ENCODE measurements around the gene PIWIL1. TPM values are rescaled to one million over a fixed set of nuclear protein-coding genes. Genes with fewer than 3 reads are reported as not detected.

Gene PIWIL1
- total and polyA plus RNA-seq, 2 experiments from 2014 or later, result not detected

GRCh38 chr12:130344529-130344928 is 6.8 kb downstream of the PIWIL1 start:
- Histone ChIP-seq H3K9me3 (ENCODE audit: low read depth) (no peaks in the 10 kb centered on the region), H3K4me1 (ENCODE audit: insufficient read depth) (no peaks in the 10 kb centered on the region), H3K27me3 (replicated peaks; ENCODE audit: insufficient read depth) (no peaks in the 10 kb centered on the region), H2AFZ (no peak overlapping the region), H3K9ac (no peak overlapping the region), H3K79me2 (ENCODE audit: insufficient read depth) (no peaks in the 10 kb centered on the region), H3K4me2 (ENCODE audit: unreplicated experiment) (no peak overlapping the region), H3K9me2 (ENCODE audit: insufficient read depth) (no peaks in the 10 kb centered on the region), H3K36me3 (ENCODE audit: low read depth) (no peaks in the 10 kb centered on the region), H3F3A (ENCODE audit: insufficient read depth) (no peaks in the 10 kb centered on the region), H3K4me3 (no peak overlapping the region), H3K27ac (no peak overlapping the region), H4K20me1 (ENCODE audit: insufficient read depth) (no peaks in the 10 kb centered on the region)
- no peak for DNase-seq
- in situ Hi-C loops (cut with MboI), result no loop called here
- TF ChIP-seq EZH2phosphoT487 (IDR thresholded peaks at IDR 0.05; ENCODE audit: insufficient read depth, low read depth), result no peak
- no peak for TF ChIP-seq EZH2 (IDR thresholded peaks at IDR 0.05; ENCODE audit: insufficient read depth, poor library complexity, severe bottlenecking)

DNA sequence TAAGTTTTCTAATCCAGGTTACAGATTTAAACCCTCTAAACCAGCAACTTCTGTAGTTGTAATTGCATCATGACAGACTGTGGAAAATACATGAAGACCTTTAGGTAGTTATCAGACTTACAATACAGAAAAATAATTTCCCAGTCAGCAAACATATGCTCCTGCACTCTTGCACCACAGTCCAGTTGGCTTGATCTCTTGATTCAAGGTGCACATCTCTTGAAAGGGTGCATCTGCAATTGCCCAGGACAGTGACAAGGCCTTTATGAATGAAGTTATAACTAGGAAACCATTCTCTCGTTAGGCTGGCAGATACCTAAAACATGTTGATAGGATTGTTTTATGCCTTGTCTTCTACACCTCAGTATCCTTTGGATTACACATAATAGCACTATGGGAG is 7.6 kb downstream of the PIWIL1 start:
- H3K9ac ChIP-seq, result no peak overlapping the region
- no peaks in the 10 kb centered on the region for H4K20me1 ChIP-seq (ENCODE audit: insufficient read depth)
- no peaks in the 10 kb centered on the region for H3K79me2 ChIP-seq (ENCODE audit: insufficient read depth)
- H3K4me1 ChIP-seq (ENCODE audit: insufficient read depth), result no peaks in the 10 kb centered on the region
- H3K27me3 ChIP-seq (replicated peaks; ENCODE audit: insufficient read depth), result no peaks in the 10 kb centered on the region
- H3K4me2 ChIP-seq (ENCODE audit: unreplicated experiment), result no peak overlapping the region
- H3K4me3 ChIP-seq, result no peak overlapping the region
- 26 to 32% methylated on average over 1 of the region's 1 CpG for WGBS, 2 experiments (ENCODE audit: low coverage in 1 of 2, low lambda C conversion rate in 2 of 2, missing lambda C conversion rate in 2 of 2)
- no peak overlapping the region for H3K27ac ChIP-seq
- TF ChIP-seq EZH2phosphoT487 (IDR thresholded peaks at IDR 0.05; ENCODE audit: insufficient read depth, low read depth), result no peak
- TF ChIP-seq EZH2 (IDR thresholded peaks at IDR 0.05; ENCODE audit: insufficient read depth, poor library complexity, severe bottlenecking), result no peak
- H3K36me3 ChIP-seq (ENCODE audit: low read depth), result no peaks in the 10 kb centered on the region
- in situ Hi-C loops (cut with MboI), result no loop called here
- no peaks in the 10 kb centered on the region for H3K9me3 ChIP-seq (ENCODE audit: low read depth)
- no peaks in the 10 kb centered on the region for H3K9me2 ChIP-seq (ENCODE audit: insufficient read depth)
- H2AFZ ChIP-seq, result no peak overlapping the region
- no peaks in the 10 kb centered on the region for H3F3A ChIP-seq (ENCODE audit: insufficient read depth)
- DNase-seq, result no peak

DNA sequence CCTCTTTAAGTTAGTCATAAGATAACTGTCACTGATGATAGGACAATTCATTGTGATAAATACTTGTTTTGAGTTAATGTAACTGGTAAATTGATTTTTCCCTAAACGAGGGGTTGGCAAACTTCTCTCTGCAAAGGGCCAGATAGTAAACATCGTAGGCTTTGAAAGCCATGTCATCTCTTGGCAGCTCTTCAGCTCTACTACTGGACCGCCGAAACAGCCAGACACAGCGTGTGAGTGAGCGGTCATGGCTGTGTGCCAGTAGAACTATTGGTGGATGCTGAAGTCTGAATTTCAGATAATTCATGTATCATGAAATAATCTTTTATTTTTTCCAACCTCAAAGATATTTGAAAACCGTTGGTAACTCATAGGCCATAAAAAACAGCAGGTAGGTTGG is 9.9 kb downstream of the PIWIL1 start:
- Histone ChIP-seq H3K9ac (no peak overlapping the region), H3K27ac (no peak overlapping the region), H3K27me3 (replicated peaks; ENCODE audit: insufficient read depth) (no peaks in the 10 kb centered on the region), H3K4me1 (ENCODE audit: insufficient read depth) (no peaks in the 10 kb centered on the region), H3F3A (ENCODE audit: insufficient read depth) (no peaks in the 10 kb centered on the region), H3K4me2 (ENCODE audit: unreplicated experiment) (no peak overlapping the region), H3K79me2 (ENCODE audit: insufficient read depth) (no peaks in the 10 kb centered on the region), H3K4me3 (no peak overlapping the region), H3K9me3 (ENCODE audit: low read depth) (no peaks in the 10 kb centered on the region), H3K36me3 (ENCODE audit: low read depth) (no peaks in the 10 kb centered on the region), H3K9me2 (ENCODE audit: insufficient read depth) (no peaks in the 10 kb centered on the region), H4K20me1 (ENCODE audit: insufficient read depth) (no peaks in the 10 kb centered on the region), H2AFZ (no peak overlapping the region)
- DNase-seq, result no peak
- TF ChIP-seq EZH2phosphoT487 (IDR thresholded peaks at IDR 0.05; ENCODE audit: insufficient read depth, low read depth) (no peak), EZH2 (IDR thresholded peaks at IDR 0.05; ENCODE audit: insufficient read depth, poor library complexity, severe bottlenecking) (no peak)
- 20 to 26% methylated on average over 7 of the region's 7 CpGs for WGBS, 2 experiments (ENCODE audit: low coverage in 1 of 2, low lambda C conversion rate in 2 of 2, missing lambda C conversion rate in 2 of 2)
- in situ Hi-C loops (cut with MboI), result no loop called here

DNA sequence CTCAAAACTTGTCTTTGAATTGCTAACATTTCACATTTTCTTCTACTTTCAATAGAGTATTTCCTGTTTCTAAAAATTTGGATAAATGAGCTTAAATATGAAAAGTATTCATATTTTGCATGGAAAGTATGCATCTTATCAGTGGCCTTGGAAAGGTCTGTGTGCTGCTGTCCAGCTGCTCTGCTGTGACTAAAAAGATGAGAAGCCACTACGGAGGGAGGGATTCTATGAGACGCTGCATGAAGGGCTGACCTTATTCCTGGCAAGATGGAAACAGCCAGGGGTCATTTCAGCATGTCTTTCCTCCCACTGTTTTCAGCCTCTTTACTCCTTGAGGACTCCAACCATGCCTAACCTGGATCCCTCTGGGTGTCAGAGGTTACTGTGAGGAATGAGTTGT is 13.0 kb downstream of the PIWIL1 start:
- H3K4me2 ChIP-seq (ENCODE audit: unreplicated experiment), result no peak overlapping the region
- no peak for DNase-seq
- no peaks in the 10 kb centered on the region for H3F3A ChIP-seq (ENCODE audit: insufficient read depth)
- no peak overlapping the region for H3K4me3 ChIP-seq
- H3K36me3 ChIP-seq (ENCODE audit: low read depth), result no peaks in the 10 kb centered on the region
- H2AFZ ChIP-seq, result no peak overlapping the region
- no peaks in the 10 kb centered on the region for H3K27me3 ChIP-seq (replicated peaks; ENCODE audit: insufficient read depth)
- in situ Hi-C loops (cut with MboI), result no loop called here
- no peaks in the 10 kb centered on the region for H3K79me2 ChIP-seq (ENCODE audit: insufficient read depth)
- H3K9me3 ChIP-seq (ENCODE audit: low read depth), result no peaks in the 10 kb centered on the region
- no peak overlapping the region for H3K9ac ChIP-seq
- no peaks in the 10 kb centered on the region for H3K4me1 ChIP-seq (ENCODE audit: insufficient read depth)
- TF ChIP-seq EZH2phosphoT487 (IDR thresholded peaks at IDR 0.05; ENCODE audit: insufficient read depth, low read depth) (no peak), EZH2 (IDR thresholded peaks at IDR 0.05; ENCODE audit: insufficient read depth, poor library complexity, severe bottlenecking) (no peak)
- no peak overlapping the region for H3K27ac ChIP-seq
- H4K20me1 ChIP-seq (ENCODE audit: insufficient read depth), result no peaks in the 10 kb centered on the region
- H3K9me2 ChIP-seq (ENCODE audit: insufficient read depth), result no peaks in the 10 kb centered on the region
- 20 to 47% methylated on average over 2 of the region's 2 CpGs for WGBS, 2 experiments (ENCODE audit: low coverage in 1 of 2, low lambda C conversion rate in 2 of 2, missing lambda C conversion rate in 2 of 2)

GRCh38 chr12:130351326-130351725 is 13.6 kb downstream of the PIWIL1 start:
- Histone ChIP-seq H3K79me2 (ENCODE audit: insufficient read depth) (no peaks in the 10 kb centered on the region), H3K4me1 (ENCODE audit: insufficient read depth) (no peaks in the 10 kb centered on the region), H2AFZ (no peak overlapping the region), H3K4me3 (no peak overlapping the region), H3K4me2 (ENCODE audit: unreplicated experiment) (no peak overlapping the region), H3K9ac (no peak overlapping the region), H3K27me3 (replicated peaks; ENCODE audit: insufficient read depth) (no peaks in the 10 kb centered on the region), H3F3A (ENCODE audit: insufficient read depth) (no peaks in the 10 kb centered on the region), H3K9me2 (ENCODE audit: insufficient read depth) (no peaks in the 10 kb centered on the region), H3K9me3 (ENCODE audit: low read depth) (no peaks in the 10 kb centered on the region), H4K20me1 (ENCODE audit: insufficient read depth) (no peaks in the 10 kb centered on the region), H3K27ac (no peak overlapping the region), H3K36me3 (ENCODE audit: low read depth) (no peaks in the 10 kb centered on the region)
- in situ Hi-C loops (cut with MboI), result no loop called here
- 62 to 69% methylated on average over 5 of the region's 5 CpGs for WGBS, 2 experiments (ENCODE audit: low coverage in 1 of 2, low lambda C conversion rate in 2 of 2, missing lambda C conversion rate in 2 of 2)
- TF ChIP-seq EZH2 (IDR thresholded peaks at IDR 0.05; ENCODE audit: insufficient read depth, poor library complexity, severe bottlenecking) (no peak), EZH2phosphoT487 (IDR thresholded peaks at IDR 0.05; ENCODE audit: insufficient read depth, low read depth) (no peak)
- no peak for DNase-seq

All from GM23248 (cell line).